Diencephalon (tissue), 1 donor: ENCODE data around the gene GSX2. TPM values are rescaled to one million over a fixed set of nuclear protein-coding genes. Genes with fewer than 3 reads are reported as not detected.

Source experiments
- small RNA-seq: library from RNA; depleted of rRNA; stranded (forward); fragments of <200 nt; gene quantifications from one replicate; pipeline ENCODE3, GENCODE V24; 2014
- total RNA-seq: library from RNA; depleted of rRNA; stranded (reverse); fragments of >200 nt; gene quantifications from one replicate; pipeline ENCODE4 v1.2.3, GENCODE V29; 2014

The GSX2 gene
- 3.2 TPM for total RNA-seq

DNA sequence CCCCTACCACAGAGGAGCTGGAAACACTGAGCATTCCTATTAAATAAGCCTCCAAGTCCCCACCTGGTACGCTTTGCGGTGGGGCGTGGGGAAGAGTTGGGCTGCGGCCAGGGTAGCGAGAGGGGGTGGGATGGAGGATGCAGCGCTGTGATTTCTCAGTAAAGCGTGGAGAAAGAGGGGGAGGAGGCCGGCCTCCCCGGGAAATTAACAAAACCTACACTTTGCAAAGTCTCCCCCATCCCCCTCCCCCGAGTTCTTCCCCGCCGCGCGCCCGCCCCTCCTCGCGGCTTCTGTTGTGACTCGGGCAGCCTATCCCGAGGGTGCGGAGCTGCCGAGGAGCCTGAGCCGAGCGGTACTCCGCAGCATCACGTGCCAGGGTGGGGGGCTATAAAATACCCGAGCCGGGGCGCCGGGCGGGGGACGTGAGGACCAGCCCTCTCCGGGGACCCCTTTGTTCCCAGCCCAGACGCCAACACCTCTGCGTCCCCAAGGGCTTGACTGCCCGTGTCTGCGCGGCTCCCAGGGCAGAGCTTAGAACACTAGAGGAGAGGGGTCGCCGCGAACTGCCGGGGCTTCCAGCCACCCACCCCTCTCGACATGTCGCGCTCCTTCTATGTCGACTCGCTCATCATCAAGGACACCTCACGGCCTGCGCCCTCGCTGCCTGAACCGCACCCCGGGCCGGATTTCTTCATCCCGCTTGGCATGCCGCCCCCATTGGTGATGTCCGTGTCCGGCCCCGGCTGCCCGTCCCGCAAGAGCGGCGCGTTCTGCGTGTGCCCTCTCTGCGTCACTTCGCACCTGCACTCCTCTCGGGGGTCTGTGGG is at the start of gene GSX2:
GSX2 (plus strand) TSS at position 416 of the 827 bp plus-strand sequence; CDS start at position 598, 182 bp downstream.

DNA sequence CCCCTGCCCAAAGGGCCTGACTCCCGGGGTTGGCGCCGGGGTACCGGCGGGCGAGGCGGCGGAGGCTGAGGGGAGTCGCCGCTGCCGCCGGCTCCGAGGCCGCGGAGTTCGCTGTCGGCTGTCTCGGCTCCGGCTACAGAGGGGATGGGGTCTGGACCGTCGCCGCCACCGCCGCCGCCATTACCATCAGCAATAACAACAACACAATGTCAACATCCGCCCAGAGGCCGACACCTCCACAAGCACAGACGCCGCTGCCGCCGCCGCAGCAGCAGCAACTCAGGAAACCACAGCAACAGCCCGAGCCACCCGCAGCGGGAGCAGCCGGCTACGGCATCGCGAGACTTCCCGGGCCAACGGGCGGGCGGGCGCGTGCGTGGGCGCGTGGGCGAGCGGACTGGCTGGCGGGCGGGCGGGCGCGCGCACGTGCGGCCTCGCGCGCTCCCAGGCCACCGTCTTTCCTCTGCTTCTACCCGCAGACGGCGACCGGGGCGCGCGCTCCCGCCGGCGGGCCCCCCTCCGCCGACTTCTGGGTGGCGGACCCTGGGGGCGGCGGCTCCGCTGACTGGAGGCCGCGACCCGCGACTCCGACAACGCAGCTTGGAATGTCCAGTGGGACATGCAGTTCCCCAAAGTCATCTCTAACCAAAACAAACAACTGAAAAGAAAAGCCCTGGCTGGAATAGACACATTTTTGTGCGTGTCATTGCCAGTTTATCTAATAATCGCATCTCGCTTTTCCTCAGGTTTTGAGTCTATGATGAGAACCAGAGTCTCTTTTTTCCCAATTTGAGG is 35.4 kb upstream of the GSX2 start, which contains the start of gene CHIC2:
CHIC2 (minus strand) TSS at position 289 of the 795 bp plus-strand sequence. CDS start 305 bp downstream, outside the sequence.

Small RNAs within 50 kb of the gene (small RNA-seq; reads per million reads assigned to genes)
- gene AC110792.1: not detected

Other genes with a start within 250 kb of the GSX2 start
- 43.6 TPM for gene CHIC2, start 35.6 kb upstream of the GSX2 start, total RNA-seq
- 112 TPM for gene PDGFRA, start 129.1 kb downstream of the GSX2 start, total RNA-seq